ENCODE results near the gene TLR9.

TLR9 gene

GRCh38 chr3:52234516-52235447 is 9.3 kb upstream of the TLR9 start:
- DNase-seq (ENCODE audit: extremely low read depth, low read depth), result no peak
- no peak for TF ChIP-seq CTCF (IDR thresholded peaks at IDR 0.05; ENCODE audit: low read depth, low read length)

GRCh38 chr3:52233968-52234367 is 8.5 kb upstream of the TLR9 start:
- no peak for DNase-seq (ENCODE audit: extremely low read depth, low read depth)
- no peak for TF ChIP-seq CTCF (IDR thresholded peaks at IDR 0.05; ENCODE audit: low read depth, low read length)

GRCh38 chr3:52233108-52233591 is 7.7 kb upstream of the TLR9 start:
- DNase-seq (ENCODE audit: extremely low read depth, low read depth), result no peak
- TF ChIP-seq CTCF (IDR thresholded peaks at IDR 0.05; ENCODE audit: low read depth, low read length), result no peak

GRCh38 chr3:52232279-52233107 is 7.0 kb upstream of the TLR9 start:
- no peak for TF ChIP-seq CTCF (IDR thresholded peaks at IDR 0.05; ENCODE audit: low read depth, low read length)
- no peak for DNase-seq (ENCODE audit: extremely low read depth, low read depth)

GRCh38 chr3:52231502-52232278 is 6.2 kb upstream of the TLR9 start:
- TF ChIP-seq CTCF (IDR thresholded peaks at IDR 0.05; ENCODE audit: low read depth, low read length), result peak; percentile 83
- DNase-seq (ENCODE audit: extremely low read depth, low read depth), result no peak

- TF ChIP-seq CTCF (IDR thresholded peaks at IDR 0.05; ENCODE audit: low read depth, low read length), result no peak
- no peak for DNase-seq (ENCODE audit: extremely low read depth, low read depth)
These were observed 5.5 kb upstream of the TLR9 start for GRCh38 chr3:52230889-52231499.
